ENCODE data around the gene SLC24A3.

DNA sequence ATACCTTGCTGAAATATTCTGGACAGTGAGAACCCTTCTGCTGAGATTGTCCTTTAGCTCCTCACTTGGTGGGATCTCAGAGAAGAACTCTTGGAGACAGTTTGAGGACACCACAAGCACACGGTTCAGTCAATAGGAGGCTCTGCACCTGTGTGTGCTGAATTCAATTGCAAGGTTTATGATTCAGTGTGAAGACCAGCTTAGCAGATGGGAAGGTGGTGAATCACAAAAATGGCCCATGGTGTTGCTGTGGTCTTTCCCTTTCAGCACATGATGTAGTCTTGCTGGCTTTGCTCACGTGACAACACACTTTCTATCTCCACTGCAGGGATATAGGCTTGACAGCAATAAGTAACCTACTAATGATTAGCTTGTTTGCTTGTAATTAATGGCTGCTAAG, 270.3 kb downstream of the SLC24A3 start:
- TF ChIP-seq ZNF140 (tag by site-specific recombination; IDR thresholded peaks at IDR 0.05) (no peak), ZNF561 (tag by site-specific recombination; IDR thresholded peaks at IDR 0.05; ENCODE audit: borderline replicate concordance) (no peak), ZNF335 (tag by site-specific recombination; conservative IDR thresholded peaks at IDR 0.05) (no peak), ZNF549 (tag by site-specific recombination; IDR thresholded peaks at IDR 0.05) (no peak), ZNF274 (IDR thresholded peaks at IDR 0.05; ENCODE audit: low read length) (no peak), ZNF274 (tag by site-specific recombination; IDR thresholded peaks at IDR 0.05; ENCODE audit: borderline replicate concordance) (no peak), ZNF660 (tag by site-specific recombination; IDR thresholded peaks at IDR 0.05) (no peak), ZNF354C (tag by site-specific recombination; IDR thresholded peaks at IDR 0.05; ENCODE audit: borderline replicate concordance, low read depth) (no peak), ZNF311 (tag by site-specific recombination; IDR thresholded peaks at IDR 0.05; ENCODE audit: borderline replicate concordance) (no peak)
- TF ChIP-seq, protein P1, sequence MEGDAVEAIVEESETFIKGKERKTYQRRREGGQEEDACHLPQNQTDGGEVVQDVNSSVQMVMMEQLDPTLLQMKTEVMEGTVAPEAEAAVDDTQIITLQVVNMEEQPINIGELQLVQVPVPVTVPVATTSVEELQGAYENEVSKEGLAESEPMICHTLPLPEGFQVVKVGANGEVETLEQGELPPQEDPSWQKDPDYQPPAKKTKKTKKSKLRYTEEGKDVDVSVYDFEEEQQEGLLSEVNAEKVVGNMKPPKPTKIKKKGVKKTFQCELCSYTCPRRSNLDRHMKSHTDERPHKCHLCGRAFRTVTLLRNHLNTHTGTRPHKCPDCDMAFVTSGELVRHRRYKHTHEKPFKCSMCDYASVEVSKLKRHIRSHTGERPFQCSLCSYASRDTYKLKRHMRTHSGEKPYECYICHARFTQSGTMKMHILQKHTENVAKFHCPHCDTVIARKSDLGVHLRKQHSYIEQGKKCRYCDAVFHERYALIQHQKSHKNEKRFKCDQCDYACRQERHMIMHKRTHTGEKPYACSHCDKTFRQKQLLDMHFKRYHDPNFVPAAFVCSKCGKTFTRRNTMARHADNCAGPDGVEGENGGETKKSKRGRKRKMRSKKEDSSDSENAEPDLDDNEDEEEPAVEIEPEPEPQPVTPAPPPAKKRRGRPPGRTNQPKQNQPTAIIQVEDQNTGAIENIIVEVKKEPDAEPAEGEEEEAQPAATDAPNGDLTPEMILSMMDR (tag by site-specific recombination; IDR thresholded peaks at IDR 0.05), result no peak
- TF ChIP-seq, protein P2, sequence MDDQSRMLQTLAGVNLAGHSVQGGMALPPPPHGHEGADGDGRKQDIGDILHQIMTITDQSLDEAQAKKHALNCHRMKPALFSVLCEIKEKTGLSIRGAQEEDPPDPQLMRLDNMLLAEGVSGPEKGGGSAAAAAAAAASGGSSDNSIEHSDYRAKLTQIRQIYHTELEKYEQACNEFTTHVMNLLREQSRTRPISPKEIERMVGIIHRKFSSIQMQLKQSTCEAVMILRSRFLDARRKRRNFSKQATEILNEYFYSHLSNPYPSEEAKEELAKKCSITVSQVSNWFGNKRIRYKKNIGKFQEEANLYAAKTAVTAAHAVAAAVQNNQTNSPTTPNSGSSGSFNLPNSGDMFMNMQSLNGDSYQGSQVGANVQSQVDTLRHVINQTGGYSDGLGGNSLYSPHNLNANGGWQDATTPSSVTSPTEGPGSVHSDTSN (CRISPR knock-in tag; IDR thresholded peaks at IDR 0.05), result no peak
- TF ChIP-seq, protein P3, sequence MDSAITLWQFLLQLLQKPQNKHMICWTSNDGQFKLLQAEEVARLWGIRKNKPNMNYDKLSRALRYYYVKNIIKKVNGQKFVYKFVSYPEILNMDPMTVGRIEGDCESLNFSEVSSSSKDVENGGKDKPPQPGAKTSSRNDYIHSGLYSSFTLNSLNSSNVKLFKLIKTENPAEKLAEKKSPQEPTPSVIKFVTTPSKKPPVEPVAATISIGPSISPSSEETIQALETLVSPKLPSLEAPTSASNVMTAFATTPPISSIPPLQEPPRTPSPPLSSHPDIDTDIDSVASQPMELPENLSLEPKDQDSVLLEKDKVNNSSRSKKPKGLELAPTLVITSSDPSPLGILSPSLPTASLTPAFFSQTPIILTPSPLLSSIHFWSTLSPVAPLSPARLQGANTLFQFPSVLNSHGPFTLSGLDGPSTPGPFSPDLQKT (IDR thresholded peaks at IDR 0.05; ENCODE audit: borderline replicate concordance, low read depth, low read length), result no peak
- TF ChIP-seq, protein P4, sequence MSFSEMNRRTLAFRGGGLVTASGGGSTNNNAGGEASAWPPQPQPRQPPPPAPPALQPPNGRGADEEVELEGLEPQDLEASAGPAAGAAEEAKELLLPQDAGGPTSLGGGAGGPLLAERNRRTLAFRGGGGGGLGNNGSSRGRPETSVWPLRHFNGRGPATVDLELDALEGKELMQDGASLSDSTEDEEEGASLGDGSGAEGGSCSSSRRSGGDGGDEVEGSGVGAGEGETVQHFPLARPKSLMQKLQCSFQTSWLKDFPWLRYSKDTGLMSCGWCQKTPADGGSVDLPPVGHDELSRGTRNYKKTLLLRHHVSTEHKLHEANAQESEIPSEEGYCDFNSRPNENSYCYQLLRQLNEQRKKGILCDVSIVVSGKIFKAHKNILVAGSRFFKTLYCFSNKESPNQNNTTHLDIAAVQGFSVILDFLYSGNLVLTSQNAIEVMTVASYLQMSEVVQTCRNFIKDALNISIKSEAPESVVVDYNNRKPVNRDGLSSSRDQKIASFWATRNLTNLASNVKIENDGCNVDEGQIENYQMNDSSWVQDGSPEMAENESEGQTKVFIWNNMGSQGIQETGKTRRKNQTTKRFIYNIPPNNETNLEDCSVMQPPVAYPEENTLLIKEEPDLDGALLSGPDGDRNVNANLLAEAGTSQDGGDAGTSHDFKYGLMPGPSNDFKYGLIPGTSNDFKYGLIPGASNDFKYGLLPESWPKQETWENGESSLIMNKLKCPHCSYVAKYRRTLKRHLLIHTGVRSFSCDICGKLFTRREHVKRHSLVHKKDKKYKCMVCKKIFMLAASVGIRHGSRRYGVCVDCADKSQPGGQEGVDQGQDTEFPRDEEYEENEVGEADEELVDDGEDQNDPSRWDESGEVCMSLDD (tag by site-specific recombination; IDR thresholded peaks at IDR 0.05), result no peak
- TF ChIP-seq, protein P5, sequence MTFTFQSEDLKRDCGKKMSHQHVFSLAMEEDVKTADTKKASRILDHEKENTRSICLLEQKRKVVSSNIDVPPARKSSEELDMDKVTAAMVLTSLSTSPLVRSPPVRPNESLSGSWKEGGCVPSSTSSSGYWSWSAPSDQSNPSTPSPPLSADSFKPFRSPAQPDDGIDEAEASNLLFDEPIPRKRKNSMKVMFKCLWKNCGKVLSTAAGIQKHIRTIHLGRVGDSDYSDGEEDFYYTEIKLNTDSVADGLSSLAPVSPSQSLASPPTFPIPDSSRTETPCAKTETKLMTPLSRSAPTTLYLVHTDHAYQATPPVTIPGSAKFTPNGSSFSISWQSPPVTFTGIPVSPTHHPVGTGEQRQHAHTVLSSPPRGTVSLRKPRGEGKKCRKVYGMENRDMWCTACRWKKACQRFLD (tag by site-specific recombination; IDR thresholded peaks at IDR 0.05), result no peak
- TF ChIP-seq, protein P6, sequence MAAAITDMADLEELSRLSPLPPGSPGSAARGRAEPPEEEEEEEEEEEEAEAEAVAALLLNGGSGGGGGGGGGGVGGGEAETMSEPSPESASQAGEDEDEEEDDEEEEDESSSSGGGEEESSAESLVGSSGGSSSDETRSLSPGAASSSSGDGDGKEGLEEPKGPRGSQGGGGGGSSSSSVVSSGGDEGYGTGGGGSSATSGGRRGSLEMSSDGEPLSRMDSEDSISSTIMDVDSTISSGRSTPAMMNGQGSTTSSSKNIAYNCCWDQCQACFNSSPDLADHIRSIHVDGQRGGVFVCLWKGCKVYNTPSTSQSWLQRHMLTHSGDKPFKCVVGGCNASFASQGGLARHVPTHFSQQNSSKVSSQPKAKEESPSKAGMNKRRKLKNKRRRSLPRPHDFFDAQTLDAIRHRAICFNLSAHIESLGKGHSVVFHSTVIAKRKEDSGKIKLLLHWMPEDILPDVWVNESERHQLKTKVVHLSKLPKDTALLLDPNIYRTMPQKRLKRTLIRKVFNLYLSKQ (tag by site-specific recombination; IDR thresholded peaks at IDR 0.05; ENCODE audit: borderline replicate concordance), result no peak
